ENCODE measurements around the gene BARX1.

BARX1 gene

GRCh38 chr9:93955111-93955980 is at the start of gene BARX1:
BARX1 (minus strand) TSS chr9:93955355; CDS start chr9:93955146, 209 bp downstream.
- peak within 1 kb of the TSS; percentile 36 for H3K4me3 ChIP-seq (ENCODE audit: low read depth, low read length)
- POLR2A ChIA-PET = no interaction called here
- CTCF ChIA-PET = interaction anchor here (0.5 to 0.7 kb wide), 3 partner anchors 117 to 652 kb away, joined by 3 to 6 read pairs (median 3); no protein-coding TSS in a partner anchor
- no peaks in the 10 kb centered on the region for H3K9me3 ChIP-seq (ENCODE audit: control insufficient read depth, insufficient read depth, low read depth, low read length)
- H3K36me3 ChIP-seq (ENCODE audit: control insufficient read depth in 2 of 2, insufficient read depth in 1 of 2, low read length in 2 of 2) = peaks cover 0 to 16% of the 10 kb centered on the region in 2 experiments; a peak in 1 of 3 replicates
- no peaks in the 10 kb centered on the region for H3K4me1 ChIP-seq (ENCODE audit: control insufficient read depth, insufficient read depth, low read length)
- no peak within 1 kb of the TSS; the same call in 1 of the 2 replicates for H3K27ac ChIP-seq (ENCODE audit: extremely low read depth, low read depth, low read length)
- TF ChIP-seq ZBTB48 (tag by site-specific recombination; IDR thresholded peaks at IDR 0.05) (no peak), ZNF654 (tag by site-specific recombination; IDR thresholded peaks at IDR 0.05; ENCODE audit: low read depth) (no peak), ZNF132 (tag by site-specific recombination; IDR thresholded peaks at IDR 0.05; ENCODE audit: borderline replicate concordance) (no peak), PRDM6 (tag by site-specific recombination; IDR thresholded peaks at IDR 0.05) (no peak), MZF1 (tag by site-specific recombination; IDR thresholded peaks at IDR 0.05; ENCODE audit: borderline replicate concordance) (no peak), ZNF366 (tag by site-specific recombination; conservative IDR thresholded peaks at IDR 0.05) (0 out of 2 replicates have a peak, but pooled peaks have one; percentile 23), ZBTB8A (tag by site-specific recombination; IDR thresholded peaks at IDR 0.05) (peak; percentile 75), ZNF596 (tag by site-specific recombination; IDR thresholded peaks at IDR 0.05) (no peak), ZNF473 (tag by site-specific recombination; IDR thresholded peaks at IDR 0.05) (no peak), MYNN (tag by site-specific recombination; IDR thresholded peaks at IDR 0.05; ENCODE audit: borderline replicate concordance) (no peak), ZNF148 (tag by site-specific recombination; IDR thresholded peaks at IDR 0.05; ENCODE audit: borderline replicate concordance) (no peak), SALL2 (tag by site-specific recombination; IDR thresholded peaks at IDR 0.05; ENCODE audit: borderline replicate concordance) (no peak), KLF9 (tag by site-specific recombination; IDR thresholded peaks at IDR 0.05; ENCODE audit: low read depth) (peak; percentile 25), ZNF776 (tag by site-specific recombination; IDR thresholded peaks at IDR 0.05; ENCODE audit: borderline replicate concordance) (no peak), ZBTB1 (tag by site-specific recombination; IDR thresholded peaks at IDR 0.05) (no peak), HOXA7 (CRISPR knock-in tag; IDR thresholded peaks at IDR 0.05; ENCODE audit: borderline replicate concordance) (no peak), ZSCAN23 (tag by site-specific recombination; IDR thresholded peaks at IDR 0.05) (no peak), ZNF639 (tag by site-specific recombination; IDR thresholded peaks at IDR 0.05) (no peak), WT1 (tag by site-specific recombination; IDR thresholded peaks at IDR 0.05) (peak; percentile 55), YY1 (tag by site-specific recombination; IDR thresholded peaks at IDR 0.05) (no peak), ZNF692 (tag by site-specific recombination; IDR thresholded peaks at IDR 0.05) (no peak), FEZF1 (tag by site-specific recombination; IDR thresholded peaks at IDR 0.05) (no peak), ZNF266 (tag by site-specific recombination; IDR thresholded peaks at IDR 0.05; ENCODE audit: low read depth) (no peak), ZBTB20 (tag by site-specific recombination; IDR thresholded peaks at IDR 0.05) (0 out of 2 replicates have a peak, but pooled peaks have one; percentile 21), HIC1 (tag by site-specific recombination; IDR thresholded peaks at IDR 0.05) (peak; percentile 52; the same call in 1 of the 2 replicates), ZNF549 (tag by site-specific recombination; IDR thresholded peaks at IDR 0.05) (no peak)
